DMS114 treated with DMSO at 0.1 percent for 48 hours (cell line): Measurements from ENCODE around the gene SYVN1.

Experiments used
- DNase-seq: peaks from one replicate; lab custom pipeline; 2025; ENCODE audit not compliant: unreplicated experiment; lab: John Stamatoyannopoulos, UW

Gene SYVN1

DNA sequence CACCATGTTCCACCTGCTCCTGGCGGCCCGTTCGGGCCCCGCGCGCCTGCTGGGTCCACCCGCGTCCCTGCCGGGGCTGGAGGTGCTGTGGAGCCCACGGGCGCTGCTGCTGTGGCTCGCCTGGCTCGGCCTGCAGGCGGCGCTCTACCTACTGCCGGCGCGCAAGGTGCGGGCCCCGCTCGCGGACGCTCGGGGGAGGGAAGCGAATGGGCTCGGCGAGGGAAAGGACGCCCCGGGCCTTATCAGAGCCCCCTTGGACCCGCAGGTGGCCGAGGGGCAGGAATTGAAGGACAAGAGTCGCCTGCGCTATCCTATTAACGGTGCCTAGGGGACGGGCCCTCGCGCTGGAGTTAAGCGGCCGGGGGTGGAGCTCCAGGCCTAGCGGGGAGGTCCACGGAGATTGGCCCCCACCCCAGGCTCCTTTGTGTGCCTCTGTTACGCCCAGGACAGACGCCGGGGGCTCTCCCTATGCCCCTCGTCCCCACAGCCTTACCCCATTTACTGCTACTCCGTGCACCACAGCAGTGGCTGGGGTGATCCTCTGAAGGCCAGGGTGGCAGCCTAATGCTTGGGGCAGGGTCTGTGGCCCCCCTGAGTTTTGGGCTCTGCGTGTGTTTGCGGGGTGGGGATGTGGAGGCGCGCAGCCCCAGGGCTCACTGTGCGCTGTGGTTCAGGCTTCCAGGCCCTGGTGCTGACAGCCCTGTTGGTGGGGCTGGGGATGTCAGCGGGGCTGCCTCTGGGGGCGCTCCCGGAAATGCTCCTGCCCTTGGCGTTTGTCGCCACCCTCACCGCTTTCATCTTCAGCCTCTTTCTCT is 21.6 kb downstream of the SYVN1 start:
- no peak for DNase-seq

GRCh38 chr11:65111744-65112545 is 22.4 kb downstream of the SYVN1 start, which contains the start of gene TM7SF2:
Gene TM7SF2 (plus strand): TSS chr11:65111872. CDS start chr11:65112016, 144 bp downstream.
- DNase-seq, result peak; percentile 84

GRCh38 chr11:65111159-65111743 is 23.1 kb downstream of the SYVN1 start:
- no peak for DNase-seq

- DNase-seq, result peak; percentile 83
Measured at GRCh38 chr11:65110354-65110861, 23.9 kb downstream of the SYVN1 start.

DNA sequence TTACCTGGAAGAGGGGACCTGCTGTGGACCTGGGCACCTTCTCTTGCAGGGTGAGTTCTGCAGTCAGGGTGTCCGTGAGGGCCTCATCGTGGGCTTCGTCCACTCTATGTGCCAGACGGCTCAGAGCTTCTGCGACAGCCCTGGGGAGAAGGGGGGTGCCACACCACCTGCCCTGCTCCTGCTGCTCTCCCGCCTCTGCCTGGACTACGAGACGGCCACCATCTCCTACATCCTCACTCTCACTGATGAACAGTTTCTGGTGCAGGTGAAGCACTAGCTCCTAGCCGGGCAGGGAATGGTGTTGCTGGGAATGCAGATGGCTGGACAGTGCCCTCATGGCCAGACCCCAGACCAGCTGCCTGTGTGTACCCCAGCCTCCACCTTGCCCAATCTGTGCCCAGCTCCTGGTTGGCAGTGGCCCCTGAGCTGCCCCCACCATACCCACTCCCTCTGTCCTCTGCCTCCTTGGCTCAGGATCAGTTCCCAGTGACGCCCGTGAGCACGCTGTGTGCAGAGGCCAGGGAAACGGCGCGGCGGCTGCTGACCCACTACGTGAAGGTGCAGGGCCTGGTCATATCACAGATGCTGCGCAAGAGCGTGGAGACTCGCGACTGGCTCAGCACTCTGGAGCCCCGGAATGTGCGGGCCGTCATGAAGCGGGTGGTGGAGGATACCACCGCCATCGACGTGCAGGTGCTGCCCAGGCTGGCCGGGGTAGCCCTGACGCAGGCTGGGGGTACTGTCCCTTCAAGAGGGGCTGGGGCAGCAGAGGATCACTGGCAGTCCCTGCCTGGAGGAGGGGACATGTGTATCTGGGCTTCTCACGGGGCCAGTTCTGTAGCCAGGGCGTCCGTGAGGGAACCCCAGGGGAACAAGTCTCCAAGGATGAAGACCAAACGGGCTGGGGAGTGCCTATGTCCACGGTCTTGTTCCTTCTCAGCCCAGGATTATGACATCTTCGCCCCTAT is 24.8 kb downstream of the SYVN1 start:
- no peak for DNase-seq

DNA sequence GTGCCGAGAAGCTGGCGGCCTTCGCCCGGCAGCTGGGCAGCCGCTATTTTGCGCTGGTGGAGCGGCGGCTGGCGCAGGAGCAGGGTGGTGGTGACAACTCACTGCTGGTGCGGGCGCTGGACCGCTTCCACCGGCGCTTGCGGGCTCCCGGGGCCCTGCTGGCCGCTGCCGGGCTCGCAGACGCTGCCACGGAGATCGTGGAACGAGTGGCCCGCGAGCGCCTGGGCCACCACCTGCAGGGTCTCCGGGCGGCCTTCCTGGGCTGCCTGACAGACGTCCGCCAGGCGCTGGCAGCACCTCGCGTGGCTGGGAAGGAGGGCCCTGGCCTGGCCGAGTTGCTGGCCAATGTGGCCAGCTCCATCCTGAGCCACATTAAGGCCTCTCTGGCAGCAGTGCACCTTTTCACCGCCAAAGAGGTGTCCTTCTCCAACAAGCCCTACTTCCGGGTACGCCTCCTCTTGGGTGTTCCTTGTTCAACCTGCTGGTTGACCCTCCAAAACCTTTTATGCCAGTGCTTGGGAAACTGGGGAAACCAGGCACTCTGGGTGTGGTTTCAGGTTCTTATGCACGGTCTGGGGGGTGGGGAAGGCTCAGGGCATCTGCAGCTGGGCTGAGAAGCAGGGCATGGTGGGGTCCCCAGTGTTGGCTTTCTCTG is 25.7 kb downstream of the SYVN1 start:
- no peak for DNase-seq

DNA sequence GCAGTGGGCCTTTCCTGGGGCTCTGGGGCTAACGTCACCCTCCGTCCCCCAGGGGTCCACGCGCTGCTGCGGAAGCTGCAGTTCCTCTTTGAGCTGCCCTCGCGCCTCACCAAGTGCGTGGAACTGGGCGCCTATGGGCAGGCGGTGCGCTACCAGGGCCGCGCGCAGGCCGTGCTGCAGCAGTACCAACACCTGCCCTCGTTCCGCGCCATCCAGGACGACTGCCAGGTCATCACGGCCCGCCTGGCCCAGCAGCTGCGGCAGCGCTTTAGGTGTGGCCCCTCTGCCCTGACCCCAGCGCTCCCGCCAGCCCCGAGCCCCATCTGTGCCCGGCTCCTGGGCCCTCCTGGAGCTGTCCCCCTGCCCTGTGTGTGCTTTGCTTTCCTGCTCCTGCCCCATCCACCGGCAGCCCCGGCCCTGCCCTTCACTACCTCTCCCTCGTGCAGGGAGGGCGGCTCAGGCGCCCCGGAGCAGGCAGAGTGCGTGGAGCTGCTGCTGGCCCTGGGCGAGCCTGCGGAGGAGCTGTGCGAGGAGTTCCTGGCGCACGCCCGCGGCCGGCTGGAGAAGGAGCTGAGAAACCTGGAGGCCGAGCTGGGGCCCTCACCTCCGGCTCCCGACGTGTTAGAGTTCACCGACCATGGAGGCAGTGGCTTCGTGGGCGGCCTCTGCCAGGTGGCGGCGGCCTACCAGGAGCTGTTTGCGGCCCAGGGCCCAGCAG is 26.4 kb downstream of the SYVN1 start:
- no peak for DNase-seq

DNA sequence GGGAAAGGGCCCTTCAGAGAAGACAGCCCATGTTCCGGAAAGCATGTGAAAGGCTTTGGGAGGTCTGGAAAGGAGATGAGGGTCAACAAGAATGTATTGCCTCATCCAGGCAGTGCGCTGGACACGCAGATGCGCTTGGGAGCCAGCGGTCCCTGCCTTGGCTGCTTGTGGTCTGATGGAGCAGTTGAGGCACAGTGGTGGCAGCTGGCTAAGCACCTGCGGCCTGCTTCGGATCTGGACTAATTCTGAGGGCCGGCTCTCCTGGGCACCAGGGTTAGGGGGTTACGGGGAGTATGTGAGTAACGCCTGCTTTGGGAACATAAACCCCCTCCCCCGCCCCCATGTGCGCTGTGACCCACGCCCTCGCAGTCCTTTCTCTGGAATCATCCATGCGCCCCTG is 27.2 kb downstream of the SYVN1 start:
- no peak for DNase-seq

- DNase-seq, result no peak
Measured at GRCh38 chr11:65104628-65105027, 29.7 kb downstream of the SYVN1 start.

DNA sequence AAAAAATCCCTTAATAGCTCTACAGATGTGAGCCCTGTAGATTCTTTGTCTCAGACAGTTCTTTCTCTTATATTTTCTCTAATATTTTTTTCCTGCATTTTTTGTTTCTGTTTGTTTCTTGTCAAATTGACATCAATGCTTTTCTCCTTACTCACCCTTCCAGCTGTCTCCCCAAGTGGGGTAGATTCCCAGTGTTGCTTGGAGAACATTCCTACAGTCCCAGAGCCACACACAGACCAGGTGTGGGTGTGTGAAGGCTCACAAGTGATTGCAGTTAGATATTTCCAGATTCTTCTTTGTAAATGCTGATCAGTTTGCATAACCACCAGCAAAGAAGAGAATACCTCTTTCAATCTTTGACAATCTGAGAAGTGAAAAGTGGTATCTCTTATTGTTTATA is 30.8 kb downstream of the SYVN1 start:
- DNase-seq, result no peak

DNA sequence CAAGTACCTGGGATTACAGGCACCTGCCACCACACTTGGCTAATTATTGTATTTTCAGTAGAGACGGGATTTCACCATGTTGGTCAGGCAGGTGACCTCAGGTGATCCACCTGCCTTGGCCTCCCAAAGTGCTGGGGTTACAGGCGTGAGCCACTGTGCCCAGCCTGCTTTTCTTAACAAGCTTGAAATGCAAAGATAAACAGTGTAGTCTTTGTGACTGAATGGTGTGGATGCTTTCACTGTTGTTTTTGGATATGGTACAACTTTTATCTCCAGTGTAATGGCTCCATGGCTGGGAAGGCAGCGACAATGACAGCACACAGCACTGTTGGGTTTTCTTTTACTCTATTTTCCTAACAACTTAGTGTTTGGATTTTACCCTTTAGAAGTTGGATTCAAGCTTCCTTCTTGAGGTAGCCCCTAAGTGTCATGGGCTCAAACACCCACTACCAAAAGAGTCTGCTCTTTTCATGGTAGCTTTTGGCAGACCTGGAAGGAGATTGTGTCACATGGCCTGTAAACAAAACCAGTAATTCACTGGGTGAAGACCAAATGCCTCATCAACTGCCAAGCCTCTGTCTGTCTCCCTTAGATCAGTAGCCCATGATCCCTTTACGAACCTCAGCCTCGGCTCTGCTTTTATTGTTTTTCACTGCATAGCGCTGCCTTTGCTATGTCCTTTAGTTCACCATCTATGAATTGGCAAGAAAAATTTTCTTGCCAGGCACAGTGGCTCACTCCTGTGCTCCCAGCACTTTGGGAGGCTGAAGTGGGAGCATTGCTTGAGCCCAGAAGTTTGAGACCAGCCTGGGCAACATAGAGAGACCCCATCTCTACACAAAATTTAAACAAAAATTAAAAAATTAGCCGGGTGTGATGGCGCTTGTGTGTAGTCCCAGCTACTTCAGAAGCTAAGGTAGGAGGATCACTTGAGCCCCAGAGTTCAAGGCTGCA is 31.9 kb downstream of the SYVN1 start:
- DNase-seq, result no peak

- no peak for DNase-seq
Measured at GRCh38 chr11:65100674-65101350, 33.5 kb downstream of the SYVN1 start.

GRCh38 chr11:65096926-65097325 is 37.4 kb downstream of the SYVN1 start:
- no peak for DNase-seq

DNA sequence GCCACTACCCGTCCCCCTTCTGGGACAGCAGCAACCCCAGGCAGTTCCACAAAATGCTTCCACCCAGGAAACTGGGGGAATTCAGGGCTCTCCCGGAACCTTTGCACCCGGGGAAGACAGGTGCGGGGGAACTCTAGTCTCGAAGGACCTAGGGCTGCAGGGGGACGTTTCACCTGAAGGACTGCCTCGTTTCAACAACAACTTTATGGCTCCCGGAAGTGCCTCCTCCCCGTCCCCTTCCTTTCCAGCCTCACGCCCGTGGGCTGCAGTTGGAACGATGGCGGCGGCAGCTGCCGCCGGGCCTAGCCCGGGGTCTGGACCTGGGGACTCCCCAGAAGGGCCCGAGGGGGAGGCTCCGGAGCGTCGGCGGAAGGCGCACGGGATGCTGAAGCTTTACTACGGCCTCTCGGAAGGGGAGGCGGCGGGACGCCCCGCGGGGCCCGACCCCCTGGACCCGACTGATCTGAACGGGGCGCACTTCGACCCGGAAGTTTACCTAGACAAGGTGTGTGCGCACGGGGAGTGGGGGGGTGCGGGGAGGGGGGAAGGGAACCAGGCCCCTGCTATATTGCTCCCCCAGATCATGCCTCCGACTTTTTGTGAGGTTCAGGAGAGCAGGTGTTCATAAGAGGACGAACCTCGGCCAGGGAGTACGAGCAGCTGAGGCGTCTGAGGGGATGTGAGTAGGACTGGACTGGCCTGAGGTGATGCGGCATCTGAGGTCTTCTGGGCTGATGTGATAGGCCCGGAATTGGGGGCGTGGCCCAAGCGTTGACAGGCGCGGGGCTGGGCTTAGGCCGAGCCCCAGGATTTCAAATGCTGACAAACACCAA is 38.1 kb downstream of the SYVN1 start, which contains the start of gene VPS51:
Gene VPS51, plus strand, starts transcription at position 241 of the 833 bp plus-strand sequence. Its CDS starts 37 bp downstream, at position 278.
- peak; percentile 79 for DNase-seq

- no peak for DNase-seq
Measured at GRCh38 chr11:65095427-65095826, 38.9 kb downstream of the SYVN1 start.

GRCh38 chr11:65090628-65091027 is 43.7 kb downstream of the SYVN1 start:
- DNase-seq, result no peak

- no peak for DNase-seq
Measured at GRCh38 chr11:65089621-65090020, 44.7 kb downstream of the SYVN1 start.
